Astrocyte (in vitro differentiated cells and primary cell): ENCODE results near the gene LZTFL1. TPM values are rescaled to one million over a fixed set of nuclear protein-coding genes. Genes with fewer than 3 reads are reported as not detected.

Experiments
- DNase-seq: peaks from one replicate; pipeline ENCODE4 v3.0.0-alpha.2; 2010; ENCODE audit warnings: low read depth
- FAIRE-seq: peaks from 2 replicates; lab custom pipeline; 2011; peaks lifted over from hg19 to GRCh38; lab: Jason Lieb, UNC
- H2AFZ ChIP-seq: 2 replicates; pipeline ENCODE4 v1.6.0; 2012; ENCODE audit warnings: low read depth, low read length, inconsistent platforms
- H3K27ac ChIP-seq: 2 replicates; pipeline ENCODE4 v1.5.1; 2011; ENCODE audit warnings: low read depth, low read length, inconsistent platforms
- H3K27me3 ChIP-seq: 2 replicates; pipeline ENCODE4 v1.6.0; 2011; ENCODE audit warnings: low read length, inconsistent platforms; ENCODE audit not compliant: insufficient read depth
- H3K36me3 ChIP-seq: 2 replicates; pipeline ENCODE4 v1.5.1; 2011; ENCODE audit warnings: low read length, inconsistent platforms; ENCODE audit not compliant: insufficient read depth
- H3K4me1 ChIP-seq: 2 replicates; pipeline ENCODE4 v1.5.1; 2011; ENCODE audit warnings: low read length, inconsistent platforms; ENCODE audit not compliant: insufficient read depth
- H3K4me2 ChIP-seq: 2 replicates; pipeline ENCODE4 v1.6.0; 2012; ENCODE audit warnings: low read length, inconsistent platforms
- H3K4me3 ChIP-seq: 2 replicates; pipeline ENCODE4 v1.5.1; 2011; ENCODE audit warnings: low read depth, mild to moderate bottlenecking, low read length, inconsistent platforms; ENCODE audit not compliant: insufficient read depth
- H3K79me2 ChIP-seq: 2 replicates; pipeline ENCODE4 v1.6.0; 2012; ENCODE audit warnings: mild to moderate bottlenecking, low read length, inconsistent platforms; ENCODE audit not compliant: insufficient read depth
- H3K9ac ChIP-seq: 2 replicates; pipeline ENCODE4 v1.6.0; 2012; ENCODE audit warnings: mild to moderate bottlenecking, low read length, inconsistent platforms
- H3K9me3 ChIP-seq: 2 replicates; pipeline ENCODE4 v1.5.1; 2012; ENCODE audit warnings: low read depth, mild to moderate bottlenecking, low read length, inconsistent platforms; ENCODE audit not compliant: insufficient read depth
- H4K20me1 ChIP-seq: 2 replicates; pipeline ENCODE4 v1.6.0; 2012; ENCODE audit warnings: low read length, inconsistent platforms; ENCODE audit not compliant: insufficient read depth
- H3K27ac Mint-ChIP-seq: one replicate; pipeline ENCODE4 v1.8.0; 2021; ENCODE audit warnings: mild to moderate bottlenecking, mixed read lengths; ENCODE audit not compliant: unreplicated experiment
- H3K27me3 Mint-ChIP-seq: one replicate; pipeline ENCODE4 v1.8.0; 2021; ENCODE audit warnings: low read depth, mixed read lengths; ENCODE audit not compliant: unreplicated experiment
- H3K36me3 Mint-ChIP-seq: one replicate; pipeline ENCODE4 v1.8.0; 2021; ENCODE audit warnings: low read depth, mixed read lengths; ENCODE audit not compliant: unreplicated experiment
- H3K4me1 Mint-ChIP-seq: one replicate; pipeline ENCODE4 v1.8.0; 2021; ENCODE audit warnings: low read depth, mixed read lengths; ENCODE audit not compliant: unreplicated experiment
- H3K4me3 Mint-ChIP-seq: one replicate; pipeline ENCODE4 v1.8.0; 2021; ENCODE audit warnings: mild to moderate bottlenecking, moderate library complexity, mixed read lengths; ENCODE audit not compliant: unreplicated experiment
- H3K9me3 Mint-ChIP-seq: one replicate; pipeline ENCODE4 v1.8.0; 2021; ENCODE audit warnings: mild to moderate bottlenecking, mixed read lengths; ENCODE audit not compliant: unreplicated experiment
- EZH2 ChIP-seq: IDR thresholded peaks from 2 replicates; pipeline ENCODE4 v1.6.1; 2012; ENCODE audit warnings: mild to moderate bottlenecking, low read length, inconsistent platforms; ENCODE audit not compliant: insufficient read depth
- total RNA-seq: library from RNA; stranded (reverse); gene quantifications from 2 replicates; pipeline ENCODE4 v1.2.1, GENCODE V29; 2021
- TF ChIP-seq, protein P1 (sequence below): IDR thresholded peaks from 2 replicates; pipeline ENCODE4 v1.5.1; 2011; ENCODE audit warnings: low read depth, mild to moderate bottlenecking, inconsistent platforms, low read length, moderate library complexity; ENCODE audit not compliant: insufficient read depth

LZTFL1 gene
- total RNA-seq, 1 donor from 2014 or later, result 20.6 TPM

DNA sequence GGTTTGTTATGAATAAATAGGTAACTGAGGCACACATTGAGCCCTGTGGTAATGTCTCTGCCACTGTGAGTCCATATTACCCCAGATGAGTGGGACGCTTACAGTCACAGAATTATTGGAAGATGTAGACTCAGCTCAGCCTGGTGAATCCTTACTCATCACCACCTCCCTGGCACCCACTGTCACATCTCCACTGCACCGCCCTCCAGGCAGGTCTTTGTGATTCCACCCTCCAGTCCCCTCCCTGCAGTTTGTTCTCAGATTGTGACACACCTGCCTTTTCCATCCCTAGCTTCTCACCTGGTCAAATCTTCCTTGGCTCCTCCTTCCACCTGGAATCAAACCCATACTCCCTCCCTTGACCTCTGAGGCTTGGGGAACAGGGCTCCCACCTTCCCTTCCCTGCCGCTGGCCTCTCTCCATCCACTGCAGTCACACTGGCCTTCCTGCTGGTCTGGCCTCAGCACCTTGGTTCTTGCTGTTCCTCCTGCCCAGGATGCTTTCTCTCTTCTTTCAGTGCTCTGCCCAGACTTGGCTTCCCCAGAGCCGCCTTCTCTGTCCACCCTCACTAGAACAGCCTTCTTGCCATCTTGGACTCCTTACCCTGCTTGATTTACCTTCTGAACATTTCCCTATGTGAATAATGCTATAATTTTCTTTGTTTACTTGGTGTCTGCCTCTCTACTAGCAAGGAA is 55.0 kb downstream of the LZTFL1 start:
- Histone ChIP-seq H2AFZ (no peak overlapping the region), H3K4me2 (no peak overlapping the region), H3K79me2 (no peaks in the 10 kb centered on the region), H3K4me1 (no peaks in the 10 kb centered on the region), H3K9ac (no peak overlapping the region), H3K36me3 (no peaks in the 10 kb centered on the region), H3K9me3 (no peaks in the 10 kb centered on the region), H4K20me1 (no peaks in the 10 kb centered on the region), H3K4me3 (no peak overlapping the region), H3K27me3 (peaks cover 27% of the 10 kb centered on the region), H3K27ac (no peak overlapping the region)
- Mint-ChIP-seq H3K36me3 (no peaks in the 10 kb centered on the region), H3K27me3 (peaks cover 24% of the 10 kb centered on the region), H3K27ac (no peak overlapping the region), H3K4me1 (no peaks in the 10 kb centered on the region), H3K9me3 (peaks cover 18% of the 10 kb centered on the region), H3K4me3 (no peak overlapping the region)
- TF ChIP-seq EZH2, result no peak
- TF ChIP-seq, protein P1, sequence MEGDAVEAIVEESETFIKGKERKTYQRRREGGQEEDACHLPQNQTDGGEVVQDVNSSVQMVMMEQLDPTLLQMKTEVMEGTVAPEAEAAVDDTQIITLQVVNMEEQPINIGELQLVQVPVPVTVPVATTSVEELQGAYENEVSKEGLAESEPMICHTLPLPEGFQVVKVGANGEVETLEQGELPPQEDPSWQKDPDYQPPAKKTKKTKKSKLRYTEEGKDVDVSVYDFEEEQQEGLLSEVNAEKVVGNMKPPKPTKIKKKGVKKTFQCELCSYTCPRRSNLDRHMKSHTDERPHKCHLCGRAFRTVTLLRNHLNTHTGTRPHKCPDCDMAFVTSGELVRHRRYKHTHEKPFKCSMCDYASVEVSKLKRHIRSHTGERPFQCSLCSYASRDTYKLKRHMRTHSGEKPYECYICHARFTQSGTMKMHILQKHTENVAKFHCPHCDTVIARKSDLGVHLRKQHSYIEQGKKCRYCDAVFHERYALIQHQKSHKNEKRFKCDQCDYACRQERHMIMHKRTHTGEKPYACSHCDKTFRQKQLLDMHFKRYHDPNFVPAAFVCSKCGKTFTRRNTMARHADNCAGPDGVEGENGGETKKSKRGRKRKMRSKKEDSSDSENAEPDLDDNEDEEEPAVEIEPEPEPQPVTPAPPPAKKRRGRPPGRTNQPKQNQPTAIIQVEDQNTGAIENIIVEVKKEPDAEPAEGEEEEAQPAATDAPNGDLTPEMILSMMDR, result no peak
- FAIRE-seq, result no peak
- DNase-seq, result no peak

DNA sequence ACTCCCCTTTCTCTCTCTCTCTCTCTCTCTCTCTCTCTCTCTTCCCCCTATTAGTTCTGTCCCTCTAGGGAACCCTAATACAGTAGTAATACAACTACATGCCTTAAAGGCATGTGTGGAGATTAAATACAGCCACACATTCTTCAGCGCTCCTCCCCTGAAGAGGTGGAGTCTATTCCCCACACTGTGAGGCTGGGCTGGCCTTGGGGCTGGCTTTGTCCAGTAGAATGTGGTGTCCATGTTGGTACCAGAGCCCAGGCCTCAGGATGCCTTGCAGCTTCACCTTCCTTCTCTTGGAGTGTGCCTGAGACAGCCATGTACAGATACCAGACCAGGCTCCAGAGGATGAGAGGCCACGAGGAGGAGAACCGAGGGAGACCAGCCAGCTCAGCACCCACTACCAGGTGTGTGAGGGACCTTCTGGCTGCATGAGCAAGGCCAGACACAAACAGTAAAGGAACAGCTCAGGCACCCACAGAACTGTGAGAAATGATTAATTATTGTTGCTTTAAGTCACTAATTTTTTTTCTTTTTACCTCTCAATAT is 56.2 kb downstream of the LZTFL1 start:
- Mint-ChIP-seq H3K27ac (no peak overlapping the region), H3K9me3 (peaks cover 16% of the 10 kb centered on the region), H3K36me3 (no peaks in the 10 kb centered on the region), H3K4me3 (no peak overlapping the region), H3K27me3 (peaks cover 23% of the 10 kb centered on the region), H3K4me1 (no peaks in the 10 kb centered on the region)
- Histone ChIP-seq H3K27ac (no peak overlapping the region), H4K20me1 (no peaks in the 10 kb centered on the region), H3K4me3 (no peak overlapping the region), H3K9me3 (no peaks in the 10 kb centered on the region), H3K36me3 (no peaks in the 10 kb centered on the region), H3K4me2 (no peak overlapping the region), H3K27me3 (peaks cover 18% of the 10 kb centered on the region), H3K9ac (no peak overlapping the region), H3K79me2 (no peaks in the 10 kb centered on the region), H2AFZ (no peak overlapping the region), H3K4me1 (no peaks in the 10 kb centered on the region)
- DNase-seq (no peak), FAIRE-seq (no peak)
- TF ChIP-seq, protein P1, result no peak
- TF ChIP-seq EZH2, result no peak

DNA sequence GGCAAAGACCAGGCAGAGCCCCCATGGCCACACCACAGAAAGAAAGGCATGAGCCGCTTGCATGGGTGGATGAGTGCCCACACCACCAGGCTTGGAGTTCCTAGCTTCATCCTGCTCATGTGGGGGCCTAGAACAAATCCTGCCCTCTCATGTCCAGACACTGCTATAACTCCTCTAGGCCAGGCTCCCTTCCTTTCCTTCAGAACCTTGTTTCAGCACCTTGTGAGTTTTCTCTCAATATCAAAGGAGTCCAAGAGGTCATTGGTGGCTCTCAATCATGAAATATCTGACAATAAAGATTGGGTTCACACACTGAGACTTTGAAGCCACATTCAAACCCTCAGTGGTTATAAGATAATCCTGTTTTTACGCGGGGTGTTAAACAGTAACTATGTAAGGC is 58.3 kb downstream of the LZTFL1 start:
- FAIRE-seq, result no peak
- no peak overlapping the region for H3K4me3 ChIP-seq
- H3K9ac ChIP-seq, result no peak overlapping the region
- DNase-seq, result no peak
- Mint-ChIP-seq H3K9me3 (peaks cover 9% of the 10 kb centered on the region), H3K27ac (no peak overlapping the region), H3K4me1 (no peaks in the 10 kb centered on the region), H3K4me3 (no peak overlapping the region), H3K36me3 (no peaks in the 10 kb centered on the region), H3K27me3 (peaks cover 25% of the 10 kb centered on the region)
- no peak overlapping the region for H2AFZ ChIP-seq
- H3K79me2 ChIP-seq, result no peaks in the 10 kb centered on the region
- H3K4me2 ChIP-seq, result no peak overlapping the region
- H3K27ac ChIP-seq, result no peak overlapping the region
- no peaks in the 10 kb centered on the region for H3K9me3 ChIP-seq
- H4K20me1 ChIP-seq, result no peaks in the 10 kb centered on the region
- no peak for TF ChIP-seq EZH2
- TF ChIP-seq, protein P1, result no peak
- H3K27me3 ChIP-seq, result peaks cover 19% of the 10 kb centered on the region
- H3K36me3 ChIP-seq, result no peaks in the 10 kb centered on the region
- no peaks in the 10 kb centered on the region for H3K4me1 ChIP-seq
